HG03064 (cell line): Measurements from ENCODE around the gene ZNF692.
A peak's percentile ranks its signal among the peaks of the same experiment; 100 is the strongest.

ENCODE experiments used
- ATAC-seq: cut with Tn5 transposase; IDR thresholded peaks from one replicate; pipeline ENCODE4 v1.9.1; 2021; ENCODE audit warnings: low read depth; ENCODE audit not compliant: unreplicated experiment

Gene ZNF692

DNA sequence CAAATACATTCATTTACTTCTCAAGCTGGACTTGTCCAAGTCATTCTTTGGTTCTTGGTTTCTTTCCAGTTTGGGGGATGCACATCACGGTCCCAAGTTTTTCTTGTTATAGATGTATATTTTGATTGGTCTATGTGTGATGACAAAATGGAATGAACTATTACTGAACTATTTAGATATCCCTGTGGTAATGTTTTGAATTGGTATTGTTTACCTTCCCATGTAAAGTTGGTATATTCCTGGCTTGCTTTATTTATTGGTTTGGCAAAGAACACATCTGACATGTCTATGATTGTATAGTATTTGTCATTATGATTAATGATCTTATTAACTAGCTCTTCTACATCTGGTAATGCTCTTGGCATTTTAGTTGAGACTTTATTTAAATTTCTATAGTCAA, 22.4 kb upstream of the ZNF692 start:
- ATAC-seq = no peak

DNA sequence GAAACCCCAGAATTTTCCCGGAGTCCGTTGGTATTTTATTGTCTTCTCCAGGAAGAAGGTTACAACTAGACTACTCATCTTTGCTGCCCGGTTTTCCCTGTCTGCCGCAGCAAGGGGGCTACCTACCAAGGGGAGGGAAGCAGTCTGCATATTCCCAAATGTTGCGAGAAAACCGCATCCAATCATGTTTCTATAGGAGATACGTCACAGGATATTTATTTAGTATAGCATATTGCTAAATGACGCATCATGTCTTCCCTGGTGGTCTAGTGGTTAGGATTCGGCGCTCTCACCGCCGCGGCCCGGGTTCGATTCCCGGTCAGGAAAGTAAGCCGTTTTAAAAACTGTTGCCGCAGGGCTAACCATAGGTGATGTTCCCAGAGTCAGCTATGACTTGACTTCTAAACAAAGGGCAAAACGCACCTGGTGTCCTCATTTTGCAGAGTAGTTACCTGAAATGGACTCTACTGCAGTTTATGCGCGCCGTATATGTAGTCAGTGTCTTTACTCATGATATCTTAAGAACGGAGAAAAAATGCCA, 15.2 kb upstream of the ZNF692 start:
- ATAC-seq = peak; percentile 55

DNA sequence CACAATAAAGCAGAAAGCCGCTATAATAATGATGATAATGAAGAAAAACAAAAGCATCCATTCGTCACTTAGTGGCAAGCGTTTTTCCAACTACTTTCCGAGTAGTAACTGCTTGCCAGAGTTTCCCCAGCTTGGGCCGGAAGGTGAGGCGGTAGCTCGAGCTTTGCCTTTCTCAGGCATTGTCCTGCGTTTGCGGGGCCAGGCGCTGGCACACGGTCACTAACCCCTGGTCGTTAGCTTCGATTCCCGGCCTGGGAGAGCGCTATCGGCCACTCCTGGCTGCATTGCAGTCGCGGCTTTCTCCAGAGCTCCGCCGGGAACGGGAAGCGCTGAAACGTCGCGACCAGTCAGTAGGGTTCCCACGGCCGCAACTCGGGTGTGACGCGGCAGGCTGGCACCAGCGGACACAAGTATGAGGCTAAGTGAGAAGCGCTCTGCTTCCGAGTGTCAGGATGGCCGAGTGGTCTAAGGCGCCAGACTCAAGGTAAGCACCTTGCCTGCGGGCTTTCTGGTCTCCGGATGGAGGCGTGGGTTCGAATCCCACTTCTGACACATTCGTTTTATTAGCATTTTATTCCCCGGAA, 14.6 kb upstream of the ZNF692 start:
- ATAC-seq = peak; percentile 71

DNA sequence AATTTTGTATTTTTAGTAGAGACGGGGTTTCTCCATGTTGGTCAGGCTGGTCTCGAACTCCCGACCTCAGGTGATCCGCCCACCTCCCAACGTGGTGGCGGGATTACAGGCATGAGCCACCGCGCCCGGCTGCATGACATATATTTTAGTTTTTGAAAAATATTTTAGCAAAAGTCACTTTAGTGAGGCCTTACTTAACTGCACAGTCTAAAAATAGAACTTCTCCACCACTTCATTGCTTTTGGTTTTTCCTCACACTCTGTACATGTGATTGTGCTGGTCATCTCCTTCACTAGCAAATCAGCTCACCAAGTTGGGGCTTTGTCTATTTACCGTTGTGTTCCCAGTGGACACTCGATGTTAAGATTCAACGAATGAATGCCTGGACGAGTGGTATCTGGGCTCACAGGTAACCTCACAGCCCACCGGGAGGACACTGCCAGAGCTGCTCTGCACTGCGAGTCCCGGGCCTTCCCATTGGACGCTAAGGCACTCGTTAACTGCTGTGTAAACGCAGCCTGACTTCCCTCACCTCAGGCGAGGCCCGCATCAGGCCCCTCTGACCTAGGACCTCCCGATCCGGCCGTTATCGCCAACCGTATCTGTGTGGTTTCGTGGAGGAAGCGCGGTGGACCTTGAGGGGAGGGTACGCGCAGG, 14.0 kb upstream of the ZNF692 start:
- peak; percentile 34 for ATAC-seq

- ATAC-seq = no peak
Observed at GRCh38 chr1:248871837-248872401, 13.0 kb upstream of the ZNF692 start.

DNA sequence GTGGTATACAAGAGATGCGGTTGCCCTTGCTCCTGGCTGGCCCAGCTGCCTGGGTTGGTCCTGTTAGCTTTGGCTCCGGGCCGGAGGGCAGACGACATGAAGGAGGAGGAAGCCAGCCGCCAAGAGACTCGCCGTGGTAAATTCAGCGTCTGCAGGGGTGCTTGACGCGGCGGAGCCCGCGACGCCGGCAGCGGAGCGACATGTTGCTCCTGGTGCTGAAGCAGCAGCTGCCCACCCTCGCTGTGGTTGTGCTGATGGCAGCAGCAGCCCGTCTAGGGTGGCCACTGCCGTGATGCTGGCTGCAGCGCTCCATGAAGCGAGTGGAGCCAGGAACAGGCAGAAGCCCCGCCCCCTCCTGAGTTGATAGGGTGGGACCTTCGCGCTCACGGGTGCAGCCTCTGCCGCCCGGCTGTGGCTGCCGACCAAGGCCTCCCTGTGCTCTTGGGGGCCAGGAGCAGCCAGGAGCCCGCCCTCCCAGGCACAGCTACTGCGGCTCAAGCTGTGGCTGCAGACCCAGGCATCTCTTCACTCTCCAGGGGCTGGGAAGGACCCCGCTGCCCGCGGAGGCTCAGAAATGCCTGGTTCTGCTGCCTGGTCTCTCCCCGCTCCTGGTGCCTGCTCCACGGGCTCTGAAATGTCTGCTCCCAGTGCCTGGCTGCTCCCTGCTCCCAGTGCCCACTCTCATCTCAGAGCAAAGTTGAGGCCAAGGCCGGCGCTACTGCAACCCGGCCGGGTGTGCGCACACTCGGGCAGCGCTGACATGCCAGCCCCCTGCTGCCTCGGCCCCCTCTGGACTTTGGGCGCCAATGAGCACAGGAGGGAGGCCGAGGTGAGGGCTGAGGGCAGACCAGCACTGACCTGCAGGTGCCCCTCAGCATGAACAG, 4.4 kb upstream of the ZNF692 start:
- ATAC-seq = peak; percentile 63

GRCh38 chr1:248862695-248862997, 3.8 kb upstream of the ZNF692 start:
- ATAC-seq = peak; percentile 12

DNA sequence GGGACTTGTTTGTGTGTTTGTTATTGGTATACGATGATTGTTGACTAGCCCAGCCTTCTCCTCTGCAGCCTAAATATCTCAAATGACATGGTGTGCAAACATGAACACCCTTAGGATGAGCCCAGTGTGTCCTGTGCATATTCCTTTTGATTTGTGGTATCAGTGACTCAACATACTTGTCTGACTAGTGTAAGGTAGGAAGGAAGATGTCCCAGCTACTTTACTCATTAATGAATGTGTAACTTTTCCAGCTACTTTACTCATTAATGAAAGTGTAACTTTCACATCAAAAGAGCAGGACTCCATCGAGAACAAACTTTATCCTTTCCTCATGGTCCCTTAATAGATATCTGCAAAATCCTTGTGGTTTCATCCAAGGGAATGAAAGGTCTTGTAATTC, 2.7 kb upstream of the ZNF692 start:
- no peak for ATAC-seq

DNA sequence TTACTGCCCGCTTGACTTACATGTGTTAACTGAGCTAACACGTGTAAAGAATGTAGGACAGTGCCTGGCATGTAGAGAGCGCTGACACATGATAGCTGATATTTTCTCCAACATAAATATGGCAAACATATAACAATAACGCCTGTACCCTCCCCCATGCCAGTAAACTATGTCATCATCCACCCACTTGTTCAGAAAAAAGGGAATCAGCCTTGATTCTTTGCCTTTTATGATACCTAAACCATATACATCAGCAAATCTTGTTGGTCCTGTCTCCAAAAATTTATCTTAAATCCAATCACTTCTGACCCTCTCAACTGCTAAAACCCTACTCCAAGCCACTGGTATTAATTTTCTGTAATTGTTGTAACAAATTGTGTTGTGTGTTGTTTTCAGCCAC, 1.1 kb upstream of the ZNF692 start:
- no peak for ATAC-seq

DNA sequence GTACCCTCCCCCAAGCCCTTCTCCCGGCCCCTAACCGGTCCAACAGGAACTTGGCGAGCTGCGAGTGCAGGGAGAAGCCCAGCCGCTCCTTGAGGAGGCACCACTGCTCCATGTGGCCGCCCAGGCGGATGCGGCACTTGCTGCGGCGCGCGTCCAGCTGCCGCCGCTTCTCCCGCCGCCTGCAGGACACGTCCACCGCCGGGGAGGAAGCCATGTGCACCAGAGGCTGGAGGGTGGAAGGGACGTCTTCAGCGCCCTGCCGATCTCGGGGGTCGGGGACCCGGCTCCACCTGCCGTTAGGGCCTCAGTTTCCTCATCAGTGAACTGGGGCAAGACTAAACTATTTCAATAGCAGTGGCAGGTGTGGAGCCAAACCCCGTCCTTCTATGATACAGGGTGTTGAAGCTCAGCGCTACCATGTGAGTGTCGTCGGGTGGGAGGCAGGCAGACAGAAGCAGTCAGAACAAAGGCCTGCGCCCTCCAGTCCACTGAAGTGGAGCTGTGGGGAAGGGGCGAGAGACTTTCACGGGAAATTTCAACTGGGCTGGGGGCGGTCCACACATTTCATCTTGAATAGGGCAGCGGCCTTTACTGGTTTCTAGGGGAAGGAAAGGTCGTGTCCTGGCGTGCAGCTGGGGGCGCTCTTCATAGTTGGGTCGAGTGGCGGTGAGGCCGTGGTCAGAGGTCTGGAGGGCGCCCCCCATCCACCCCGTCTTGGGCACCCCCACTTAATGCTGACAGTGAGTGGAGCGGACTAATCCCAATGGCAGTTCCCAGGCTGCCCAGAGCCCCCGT, 592 bp downstream of the ZNF692 start:
- peak; percentile 33 for ATAC-seq

DNA sequence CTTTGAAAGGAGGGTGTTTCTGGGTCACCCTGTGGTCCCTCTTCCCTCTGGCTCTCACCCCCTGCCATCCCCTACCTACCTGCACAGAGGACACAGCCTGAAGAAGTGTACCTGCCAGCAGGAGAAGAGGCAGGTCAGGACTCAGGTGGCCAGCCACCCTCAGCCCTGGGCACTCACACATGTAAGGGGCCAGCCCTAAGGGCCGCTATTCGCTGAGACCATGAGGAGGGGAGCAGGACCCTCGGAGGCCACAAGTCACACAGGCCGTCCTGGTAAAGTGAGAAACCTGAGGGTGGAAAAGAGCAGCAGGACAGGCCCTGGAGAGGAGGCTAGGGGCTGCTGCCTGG, 1.2 kb downstream of the ZNF692 start:
- ATAC-seq = no peak

DNA sequence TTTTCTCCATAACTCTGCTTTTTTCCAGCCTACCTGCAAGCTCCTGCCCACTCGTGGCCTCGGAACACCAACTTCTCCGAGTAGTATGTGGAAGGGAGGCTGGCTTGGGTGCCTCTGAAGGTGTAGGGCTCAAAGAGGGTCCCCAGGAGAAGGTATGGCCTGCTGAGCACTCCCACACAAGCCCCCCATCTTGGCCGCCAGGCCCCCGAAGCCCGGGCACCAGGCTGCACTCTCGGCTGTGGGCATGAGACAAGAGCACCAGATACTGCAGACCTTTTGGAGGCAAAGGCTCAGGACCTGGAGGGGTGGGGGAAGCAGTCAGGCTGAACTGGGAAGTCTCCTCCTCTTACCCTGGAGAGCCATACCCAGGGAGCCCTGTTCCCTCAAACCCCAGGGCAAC, 1.7 kb downstream of the ZNF692 start:
- ATAC-seq = no peak

DNA sequence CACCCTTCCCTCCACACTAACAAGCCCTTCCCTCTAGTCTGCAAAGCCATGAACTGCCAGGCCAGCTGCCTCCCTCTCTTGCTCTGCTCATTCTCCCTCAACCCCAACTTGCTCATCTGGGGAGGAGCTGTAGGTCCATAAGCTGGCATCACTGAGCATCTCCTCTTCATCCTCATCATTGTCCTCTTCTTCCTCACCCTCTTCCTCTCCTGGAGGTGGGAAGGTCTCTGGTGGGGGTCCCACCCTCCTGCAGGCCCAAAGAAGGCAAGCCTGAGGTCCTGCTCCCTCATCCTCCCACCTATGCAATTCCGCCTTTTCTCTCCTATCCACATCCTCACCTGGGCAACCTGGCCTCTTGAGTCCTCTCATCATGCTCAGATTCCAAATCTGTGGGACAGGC, 2.7 kb downstream of the ZNF692 start:
- no peak for ATAC-seq

GRCh38 chr1:248855580-248855979, 3.3 kb downstream of the ZNF692 start:
- ATAC-seq = no peak

DNA sequence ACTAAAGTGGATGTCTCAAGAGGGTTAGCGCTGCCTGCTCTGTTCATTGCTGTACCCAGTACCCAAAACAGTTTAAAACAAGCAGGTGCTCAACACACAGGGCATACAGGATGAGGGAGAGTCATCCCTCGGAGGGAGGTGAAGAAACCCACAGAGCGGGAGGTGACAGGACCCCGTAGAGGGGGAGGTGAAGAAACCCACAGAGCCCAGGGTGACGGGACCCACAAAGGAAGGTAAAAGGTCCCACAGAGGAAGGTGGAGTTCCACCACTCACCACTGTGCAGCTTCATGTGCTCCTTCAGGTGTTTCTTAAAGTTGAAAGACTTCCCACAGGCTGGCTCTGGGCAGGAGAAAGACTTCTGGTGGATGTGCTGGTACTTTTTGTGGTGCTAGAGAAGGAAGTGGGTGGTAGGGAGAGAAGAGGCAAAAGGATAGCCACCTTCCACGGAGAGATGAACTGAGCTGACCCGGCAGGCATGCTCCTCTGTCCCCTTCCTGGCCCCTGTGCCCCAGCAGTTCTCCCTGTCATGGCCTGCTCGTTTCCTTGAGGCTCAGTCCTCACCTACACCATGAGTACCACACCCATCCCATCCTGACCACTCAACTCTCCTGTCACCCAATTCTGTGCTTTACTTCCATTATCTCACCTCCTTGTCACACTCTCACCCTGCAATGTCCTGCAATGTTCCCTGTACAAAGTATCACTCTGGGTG, 5.1 kb downstream of the ZNF692 start:
- no peak for ATAC-seq

- ATAC-seq = no peak
Observed at GRCh38 chr1:248852481-248853405, 6.1 kb downstream of the ZNF692 start.

- ATAC-seq = no peak
Observed at GRCh38 chr1:248851390-248851789, 7.5 kb downstream of the ZNF692 start.

GRCh38 chr1:248850536-248851251, 8.2 kb downstream of the ZNF692 start:
- no peak for ATAC-seq
